K562 (cell line): ENCODE data around the gene PJA1. TPM values are rescaled to one million over a fixed set of nuclear protein-coding genes. Genes with fewer than 3 reads are reported as not detected.

Source experiments
- ATAC-seq: fragments of 200-7000 bp; cut with Tn5 transposase; 3 replicates; pipeline ENCODE4 v1.9.1; 2020; ENCODE audit warnings: moderate library complexity
- BruUV-seq: library from RNA; stranded (reverse); fragments of 400-500 nt; replicated peaks from 2 replicates; lab custom pipeline; 2021; lab: Mats Ljungman, UMichigan
- CTCF ChIA-PET: fragments of 300-600 bp; formaldehyde crosslinking; extraction: SDS; loops from one replicate; lab custom pipeline; 2021; ENCODE audit warnings: low intra/inter-chr PET ratio; lab: Yijun Ruan, JAX
- POLR2A ChIA-PET: fragments of 300-600, 350-650 bp; sonication (Branson Sonifier 250); formaldehyde crosslinking; extraction: SDS; loops from one replicate; lab custom pipeline; 2021; ENCODE audit warnings: antibody characterized with exemption, inconsistent platforms; lab: Yijun Ruan, JAX
- DNase-seq, 4 experiments: peaks; one replicate each; pipeline versions ENCODE4 v3.0.0 to v3.0.0-alpha.2; 2011 to 2018; ENCODE audit warnings: low spot score in 3 of 4, mixed read lengths in 3 of 4; ENCODE audit errors: extremely low read depth in 1 of 4
- FAIRE-seq: peaks from 2 replicates; lab custom pipeline; 2011; peaks lifted over from hg19 to GRCh38; lab: Jason Lieb, UNC
- H2AFZ ChIP-seq: 2 replicates; pipeline ENCODE4 v1.6.0; 2011; ENCODE audit warnings: low read depth, low read length, control low read depth, inconsistent platforms
- H3K27ac ChIP-seq: fragments of 200-600 bp; 3 replicates; pipeline ENCODE4 v1.8.0; 2011; ENCODE audit warnings: low read depth, mild to moderate bottlenecking, control low read depth, inconsistent platforms, low read length, moderate library complexity, mixed read lengths; ENCODE audit errors: extremely low read depth
- H3K27me3 ChIP-seq, 2 experiments: fragments of 300-600 bp in 1 of 2; 2 replicates in 1 of 2; 3 replicates in 1 of 2; pipeline versions ENCODE4 v1.6.0 to v1.8.0; 2011; ENCODE audit warnings: inconsistent platforms in 2 of 2, low read length in 2 of 2, mild to moderate bottlenecking in 1 of 2, mixed read lengths in 1 of 2, moderate library complexity in 1 of 2; ENCODE audit not compliant: control insufficient read depth in 2 of 2, insufficient read depth in 2 of 2
- H3K36me3 ChIP-seq: fragments of 300-600 bp; 3 replicates; pipeline ENCODE4 v1.8.0; 2011; ENCODE audit warnings: mild to moderate bottlenecking, low read length, inconsistent platforms; ENCODE audit not compliant: control insufficient read depth, insufficient read depth
- H3K4me1 ChIP-seq, 2 experiments: fragments of 200-600 bp in 1 of 2; replicated peaks in 1 of 2; 2 replicates in 1 of 2; 3 replicates in 1 of 2; pipeline versions ENCODE4 v1.5.1 to v1.8.0; 2011; ENCODE audit warnings: inconsistent platforms in 2 of 2, low read length in 2 of 2, mild to moderate bottlenecking in 1 of 2, mixed read lengths in 1 of 2, moderate library complexity in 1 of 2; ENCODE audit not compliant: control insufficient read depth in 2 of 2, insufficient read depth in 2 of 2
- H3K4me2 ChIP-seq: 2 replicates; pipeline ENCODE4 v1.6.1; 2011; ENCODE audit warnings: low read length, control low read depth, inconsistent platforms, mixed read lengths; ENCODE audit not compliant: insufficient read depth
- H3K4me3 ChIP-seq: fragments of 200-600 bp; sonication (generic), shearing (Covaris generic); 2 replicates; pipeline ENCODE4 v1.5.1; 2016; ENCODE audit warnings: control low read depth, inconsistent platforms
- H3K79me2 ChIP-seq: fragments of 200-600 bp; 3 replicates; pipeline ENCODE4 v1.8.0; 2011; ENCODE audit warnings: low read length, inconsistent platforms; ENCODE audit not compliant: control insufficient read depth, insufficient read depth
- H3K9ac ChIP-seq, 2 experiments: 2 replicates each; pipeline versions ENCODE4 v1.6.0 to v1.6.1; 2011; ENCODE audit warnings: low read depth in 2 of 2, low read length in 2 of 2, control low read depth in 1 of 2, inconsistent platforms in 1 of 2, mild to moderate bottlenecking in 1 of 2, mixed read lengths in 1 of 2; ENCODE audit not compliant: insufficient read depth in 1 of 2
- H3K9me1 ChIP-seq: one replicate; pipeline ENCODE4 v1.6.0; 2011; ENCODE audit warnings: inconsistent platforms, mild to moderate bottlenecking, low read length, moderate library complexity; ENCODE audit not compliant: control insufficient read depth, insufficient read depth
- H3K9me3 ChIP-seq: replicated peaks from 2 replicates; pipeline ENCODE4 v1.5.1; 2011; ENCODE audit warnings: low read depth, low read length, inconsistent platforms; ENCODE audit not compliant: control insufficient read depth, insufficient read depth
- H4K20me1 ChIP-seq: replicated peaks from 2 replicates; pipeline ENCODE4 v1.6.1; 2011; ENCODE audit warnings: low read length, inconsistent platforms, mixed read lengths; ENCODE audit not compliant: control insufficient read depth, insufficient read depth
- BRF1 ChIP-seq: IDR thresholded peaks from 3 replicates; pipeline ENCODE4 v1.6.1; 2011; ENCODE audit warnings: borderline replicate concordance, mild to moderate bottlenecking; ENCODE audit not compliant: insufficient read length; ENCODE audit errors: extremely low read depth
- CBX2 ChIP-seq: fragments of 200-600 bp; sonication (generic); IDR thresholded peaks from one replicate; pipeline ENCODE4 v1.6.1; 2012; ENCODE audit warnings: mild to moderate bottlenecking, low read length, inconsistent platforms; ENCODE audit not compliant: insufficient read depth, poor library complexity, severe bottlenecking
- E2F4 ChIP-seq: sonication (generic); formaldehyde crosslinking; IDR thresholded peaks from 2 replicates; pipeline ENCODE4 v1.8.0; 2022; ENCODE audit warnings: mild to moderate bottlenecking, low read depth, missing genetic modification reagents
- EP300 ChIP-seq: IDR thresholded peaks from 2 replicates; pipeline ENCODE4 v1.6.1; 2012; ENCODE audit warnings: low read length, improper control_type of control experiment
- ETV5 ChIP-seq: sonication (generic); formaldehyde crosslinking; IDR thresholded peaks from 2 replicates; pipeline ENCODE4 v1.4.0; 2020; ENCODE audit warnings: low read depth, mild to moderate bottlenecking, missing genetic modification reagents
- FUS ChIP-seq: fragments of 200-400 bp; formaldehyde crosslinking; optimal IDR thresholded peaks from 2 replicates; pipeline ENCODE3; 2017; ENCODE audit warnings: low read depth, low read length
- HDAC2 ChIP-seq: fragments of 450-650 bp; IDR thresholded peaks from 2 replicates; pipeline ENCODE4 v1.6.1; 2016; ENCODE audit warnings: mild to moderate bottlenecking
- KAT2B ChIP-seq: IDR thresholded peaks from one replicate; pipeline ENCODE4 v1.6.1; 2012; ENCODE audit warnings: low read depth, mild to moderate bottlenecking, control low read depth, inconsistent platforms, low read length, moderate library complexity
- PRMT5 ChIP-seq: sonication (generic); formaldehyde crosslinking; IDR thresholded peaks from 2 replicates; pipeline ENCODE4 v1.5.0; 2020; ENCODE audit warnings: missing genetic modification reagents
- RBM17 ChIP-seq: fragments of 200-400 bp; formaldehyde crosslinking; IDR thresholded peaks from 2 replicates; pipeline ENCODE4 v1.6.1; 2017; ENCODE audit warnings: low read depth, mild to moderate bottlenecking, low read length, borderline replicate concordance
- RFX5 ChIP-seq: IDR thresholded peaks from 2 replicates; pipeline ENCODE4 v1.6.1; 2011; ENCODE audit warnings: low read depth, mild to moderate bottlenecking, improper control_type of control experiment, low read length
- RFX7 ChIP-seq: fragments of 250-450 bp; sonication (Bioruptor Pico); IDR thresholded peaks from 2 replicates; pipeline ENCODE4 v1.5.1; 2021; ENCODE audit warnings: mild to moderate bottlenecking
- SPI1 ChIP-seq: IDR thresholded peaks from 2 replicates; pipeline ENCODE4 v1.6.1; 2011; ENCODE audit warnings: low read depth, low read length, control low read depth, borderline replicate concordance
- SREBF2 ChIP-seq: sonication (generic); formaldehyde crosslinking; IDR thresholded peaks from 2 replicates; pipeline ENCODE4 v1.4.0; 2020; ENCODE audit warnings: mild to moderate bottlenecking, missing genetic modification reagents
- TEAD1 ChIP-seq, 2 experiments: fragments of 450-650 bp in 1 of 2; sonication (generic) in 1 of 2; formaldehyde crosslinking; IDR thresholded peaks; 2 replicates each; pipeline versions ENCODE4 v1.4.0 to v1.8.0; 2020 to 2022; ENCODE audit warnings: mild to moderate bottlenecking in 2 of 2, missing genetic modification reagents in 1 of 2
- ZNF551 ChIP-seq: fragments of 250-450 bp; sonication (Bioruptor Pico); IDR thresholded peaks from 2 replicates; pipeline ENCODE4 v1.5.0; 2021; ENCODE audit warnings: mild to moderate bottlenecking, moderate library complexity
- ZNF766 ChIP-seq: fragments of 200-800 bp; sonication (Bioruptor generic); conservative IDR thresholded peaks from 2 replicates; pipeline ENCODE4 v1.6.1; 2016; ENCODE audit warnings: missing genetic modification characterization, missing compliant biosample characterization
- WGBS: fragments of 100-300 bp; shearing (Covaris generic); methylation state at CpG from one replicate; pipeline ENCODE4 v1.1.6; 2016; ENCODE audit warnings: low coverage, mixed read lengths; ENCODE audit not compliant: insufficient coverage; ENCODE audit errors: missing lambda C conversion rate; 5-methylcytosine and 5-hydroxymethylcytosine counted together
- in situ Hi-C: fragments of 300-500 bp; cut with MboI; formaldehyde crosslinking; loops from 4 replicates; pipeline ENCODE4 v1.15.0; 2018; ENCODE audit warnings: inconsistent platforms, mixed read lengths
- intact Hi-C: fragments of 100-400 bp; cut with micrococcal nuclease; formaldehyde crosslinking; loops from 2 replicates; pipeline ENCODE4 v1.14.2; 2022
- polyA plus RNA-seq, 8 experiments: library from polyadenylated mRNA; depleted of rRNA in 4 of 8; stranded (reverse) in 5 of 8; unstranded in 3 of 8; fragments of >200 nt; fragmentation: Nextera tagmentation in 2 of 8; fragmentation: Illumina TruSeq in 1 of 8; extraction: Ambion mirVana in 2 of 8; extraction: Trizol in 1 of 8; gene quantifications; 2 replicates each; pipeline versions ENCODE4 v1.2.1 to v1.2.3, GENCODE V29; 2011 to 2014; ENCODE audit warnings: inconsistent platforms in 1 of 8, missing spikeins in 1 of 8
- total RNA-seq, 7 experiments: library from RNA; depleted of rRNA in 6 of 7; stranded (reverse); fragments of >200 nt in 6 of 7; fragmentation: Illumina TruSeq in 2 of 7; extraction: Trizol in 2 of 7; gene quantifications; 2 replicates each; pipeline versions ENCODE4 v1.2.1 to v1.2.3, GENCODE V29; 2011 to 2021; ENCODE audit warnings: low replicate concordance in 1 of 7

PJA1 gene
- total and polyA plus RNA-seq, 9 of the 15 experiments (the other 6 are each of a cell fraction or from before 2014, with no cell fraction given) = 1.6 to 6.0 (median 4.0) TPM

DNA sequence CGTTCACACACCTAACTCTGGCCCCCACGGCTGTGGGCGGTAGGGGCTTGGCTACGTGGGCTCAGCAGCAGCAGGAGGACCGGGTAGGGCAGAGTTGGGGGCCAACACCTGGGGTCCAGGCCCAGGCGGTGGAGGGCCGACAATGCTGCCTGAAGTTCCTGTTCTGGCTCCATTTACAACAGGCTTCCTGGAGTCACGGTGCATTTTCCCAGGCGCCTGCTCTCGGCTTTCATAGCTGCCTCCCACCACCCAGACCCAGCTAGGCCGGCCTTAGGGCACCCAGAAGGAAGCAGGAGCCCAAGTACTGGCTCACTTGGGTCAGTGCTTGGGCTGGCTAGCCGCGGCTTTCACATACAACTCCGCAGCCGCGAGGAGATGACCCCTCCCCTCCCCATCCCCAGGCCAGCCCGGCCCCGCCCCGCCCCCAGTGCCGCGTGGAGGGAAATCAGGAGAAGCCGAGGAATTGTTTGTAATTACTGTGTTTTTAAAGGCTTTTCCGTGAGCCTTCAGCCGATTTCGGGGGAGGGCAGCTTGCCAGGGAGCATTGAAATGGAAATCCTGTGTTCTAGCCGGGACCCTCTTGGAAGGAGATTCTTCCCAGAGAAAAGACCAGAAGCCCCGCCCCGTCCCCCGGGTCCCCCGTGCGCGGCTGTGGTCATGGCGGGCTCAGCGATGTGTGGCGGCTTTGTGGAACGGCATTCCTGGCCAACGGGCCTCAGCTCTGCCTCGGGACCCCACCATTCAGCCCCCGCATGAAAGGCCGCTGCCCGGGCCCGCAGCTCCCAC lies 28.5 kb downstream of the PJA1 start:
- BruUV-seq = no TSS peak
- peak overlapping the region; percentile 31 for H2AFZ ChIP-seq
- no peak for TF ChIP-seq ZNF766
- no peak for TF ChIP-seq SREBF2 (CRISPR knock-in tag)
- no peak for TF ChIP-seq ETV5 (CRISPR knock-in tag)
- no peak for TF ChIP-seq SPI1
- TF ChIP-seq HDAC2 = no peak
- no peak for TF ChIP-seq FUS
- no peak for TF ChIP-seq TEAD1 (CRISPR knock-in tag; IDR thresholded peaks at IDR 0.05)
- no peak for TF ChIP-seq E2F4 (CRISPR knock-in tag)
- no peak for TF ChIP-seq EP300
- TF ChIP-seq BRF1 = no peak
- no peak for TF ChIP-seq RFX7 (CRISPR knock-in tag)
- no peak for TF ChIP-seq PRMT5
- TF ChIP-seq RFX5 = no peak
- no peak for TF ChIP-seq CBX2
- TF ChIP-seq ZNF551 (CRISPR knock-in tag) = no peak
- TF ChIP-seq KAT2B = no peak
- no peak for TF ChIP-seq RBM17

More for the DNA sequence above, 28.5 kb downstream of the PJA1 start:
- H3K27me3 ChIP-seq = peaks cover 0 to 26% of the 10 kb centered on the region in 2 experiments; a peak in 2 of 5 replicates
- H3K9me3 ChIP-seq = no peaks in the 10 kb centered on the region
- WGBS = 27% methylated on average over 16 of the region's 42 CpGs
- no peaks in the 10 kb centered on the region for H3K9me1 ChIP-seq
- H3K9ac ChIP-seq = 0 out of 4 replicates have a peak overlapping the region, but pooled peaks of 1 of the 2 experiments have one; percentile 1
- H4K20me1 ChIP-seq = 0 out of 2 replicates have a peak, but pooled peaks cover 3% of the 10 kb centered on the region
- in situ Hi-C loops = no loop called here
- POLR2A ChIA-PET = interaction anchor here (0.7 kb wide), 1 partner anchor 32 kb away, joined by 3 read pairs; no protein-coding TSS in a partner anchor
- peaks cover 0 to 9% of the 10 kb centered on the region in 2 experiments; a peak in 2 of 5 replicates for H3K4me1 ChIP-seq
- no peaks in the 10 kb centered on the region for H3K79me2 ChIP-seq
- H3K4me3 ChIP-seq = no peak overlapping the region
- CTCF ChIA-PET = no interaction called here
- no peaks in the 10 kb centered on the region for H3K36me3 ChIP-seq
- FAIRE-seq (no peak), ATAC-seq (peak; percentile 52), DNase-seq (peak in 2 of 4 experiments; percentile 15 to 27)
- H3K4me2 ChIP-seq = no peak overlapping the region
- H3K27ac ChIP-seq = no peak overlapping the region
- intact Hi-C loops = no loop called here
